ENCODE results near the gene CD72. TPM values are rescaled to one million over a fixed set of nuclear protein-coding genes. Genes with fewer than 3 reads are reported as not detected.

The CD72 gene, protein sequence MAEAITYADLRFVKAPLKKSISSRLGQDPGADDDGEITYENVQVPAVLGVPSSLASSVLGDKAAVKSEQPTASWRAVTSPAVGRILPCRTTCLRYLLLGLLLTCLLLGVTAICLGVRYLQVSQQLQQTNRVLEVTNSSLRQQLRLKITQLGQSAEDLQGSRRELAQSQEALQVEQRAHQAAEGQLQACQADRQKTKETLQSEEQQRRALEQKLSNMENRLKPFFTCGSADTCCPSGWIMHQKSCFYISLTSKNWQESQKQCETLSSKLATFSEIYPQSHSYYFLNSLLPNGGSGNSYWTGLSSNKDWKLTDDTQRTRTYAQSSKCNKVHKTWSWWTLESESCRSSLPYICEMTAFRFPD
- 0.06 to 0.31 TPM (median 0.14 TPM) in 4 of 5 replicates, not detected in the other for total RNA-seq (2022; extraction: Qiagen RNA extraction; ENCODE audit: low read depth)

DNA sequence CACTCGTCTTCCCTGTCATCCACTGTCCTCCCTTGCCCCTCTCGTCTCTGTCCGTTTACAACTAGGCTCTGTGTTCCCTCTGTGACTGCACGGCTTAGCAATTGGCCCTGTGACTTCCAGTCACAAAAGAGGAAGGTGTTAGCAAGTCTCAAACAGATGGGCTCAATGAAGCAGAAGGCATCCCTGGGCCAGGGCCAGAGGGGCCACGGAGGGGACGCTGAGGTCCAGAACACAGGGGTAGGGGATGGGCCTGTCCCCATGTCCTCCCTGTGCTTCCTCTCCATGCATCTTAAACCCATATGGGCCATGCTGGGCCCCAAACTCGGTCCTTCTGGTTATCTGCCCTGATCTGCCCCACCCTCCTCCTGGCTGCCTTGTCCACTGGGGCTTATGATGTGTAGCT is at the start of gene CD72:
CD72 (minus strand) TSS at position 89 of the 403 bp plus-strand sequence. CDS start 110 bp downstream, outside the sequence.

DNA sequence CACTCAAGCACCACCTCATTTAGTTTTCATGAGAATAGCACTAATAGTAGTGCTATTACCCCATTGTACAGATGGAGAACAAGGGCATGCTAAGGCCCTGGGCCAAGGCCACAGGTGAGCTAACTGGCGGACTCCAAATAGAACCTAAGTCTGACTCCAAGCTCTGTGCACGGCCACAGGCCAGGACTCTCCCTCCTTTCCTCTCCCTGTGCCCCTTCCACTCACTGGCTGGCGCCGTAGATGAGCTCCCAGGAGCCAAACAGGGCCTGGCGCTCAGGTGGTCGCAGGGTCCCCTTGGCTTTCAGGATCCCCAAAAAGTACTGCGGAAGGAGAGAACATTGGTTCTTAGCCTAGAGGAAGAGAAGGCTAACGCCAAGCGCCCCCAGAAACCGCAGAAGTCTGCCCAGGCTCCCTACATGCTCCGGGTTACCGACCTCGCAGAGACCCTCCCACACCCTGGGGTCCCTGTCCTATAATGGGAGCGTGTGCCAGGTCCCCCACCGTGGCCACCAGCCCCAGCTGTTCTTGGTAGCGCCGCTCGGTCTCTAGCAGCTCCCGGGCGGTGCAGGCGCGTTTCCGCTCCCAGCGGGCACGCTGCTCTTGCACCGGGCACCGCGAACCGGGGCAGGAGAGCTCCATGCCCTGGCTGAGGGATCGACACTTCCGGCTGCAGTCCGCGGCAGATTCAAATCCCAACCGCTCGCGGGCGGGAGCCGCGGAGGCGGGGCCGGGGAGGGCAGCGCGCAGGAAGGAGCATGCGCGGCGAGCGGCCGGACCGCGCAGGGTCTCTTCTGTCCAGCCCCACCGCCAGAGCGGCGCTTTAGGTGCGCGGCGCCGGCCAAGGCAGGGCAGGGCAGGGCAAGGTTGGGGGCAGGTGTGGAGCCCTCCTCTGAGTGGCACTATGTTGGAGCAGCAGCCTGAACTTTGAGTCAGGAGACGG is 46.6 kb upstream of the CD72 start, which contains the start of gene ARHGEF39:
ARHGEF39 (minus strand) TSS at position 665 of the 940 bp plus-strand sequence; CDS start at position 639, 26 bp downstream.

DNA sequence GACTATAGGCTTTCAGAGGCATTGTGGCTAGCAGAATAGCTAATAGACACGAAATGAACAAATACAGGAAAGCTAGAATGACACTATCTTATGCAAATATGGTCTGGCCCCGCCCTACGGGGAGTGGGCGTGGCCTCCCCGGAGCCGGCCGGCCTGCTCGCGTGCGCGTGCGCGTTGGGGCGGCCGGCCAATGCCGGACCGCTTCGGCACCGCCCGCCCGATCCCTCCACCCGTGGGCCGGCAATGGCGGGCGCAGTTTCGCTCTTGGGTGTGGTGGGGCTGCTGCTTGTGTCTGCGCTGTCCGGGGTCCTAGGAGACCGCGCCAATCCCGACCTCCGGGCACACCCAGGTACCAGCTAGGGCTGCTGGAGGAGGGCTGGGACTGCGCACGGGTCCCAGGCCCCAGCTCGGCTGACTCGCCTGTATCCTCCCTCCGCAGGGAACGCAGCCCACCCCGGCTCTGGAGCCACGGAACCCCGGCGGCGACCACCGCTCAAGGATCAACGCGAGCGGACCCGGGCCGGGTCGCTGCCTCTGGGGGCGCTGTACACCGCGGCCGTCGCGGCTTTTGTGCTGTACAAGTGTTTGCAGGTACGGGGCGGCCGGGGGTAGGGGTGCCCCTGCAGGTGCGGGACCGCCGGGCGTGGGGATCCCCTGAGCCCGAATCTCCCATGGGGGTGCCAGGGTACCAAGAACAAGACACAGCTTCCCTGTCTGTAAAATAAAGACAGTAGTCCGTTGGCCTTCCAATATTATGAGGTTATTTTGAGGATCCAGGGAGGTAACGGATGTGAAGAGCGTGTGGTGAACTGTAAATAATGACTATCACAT is 40.1 kb upstream of the CD72 start, which contains the start of gene CCDC107:
CCDC107 (plus strand) TSS at position 156 of the 831 bp plus-strand sequence; CDS start at position 244, 88 bp downstream.

DNA sequence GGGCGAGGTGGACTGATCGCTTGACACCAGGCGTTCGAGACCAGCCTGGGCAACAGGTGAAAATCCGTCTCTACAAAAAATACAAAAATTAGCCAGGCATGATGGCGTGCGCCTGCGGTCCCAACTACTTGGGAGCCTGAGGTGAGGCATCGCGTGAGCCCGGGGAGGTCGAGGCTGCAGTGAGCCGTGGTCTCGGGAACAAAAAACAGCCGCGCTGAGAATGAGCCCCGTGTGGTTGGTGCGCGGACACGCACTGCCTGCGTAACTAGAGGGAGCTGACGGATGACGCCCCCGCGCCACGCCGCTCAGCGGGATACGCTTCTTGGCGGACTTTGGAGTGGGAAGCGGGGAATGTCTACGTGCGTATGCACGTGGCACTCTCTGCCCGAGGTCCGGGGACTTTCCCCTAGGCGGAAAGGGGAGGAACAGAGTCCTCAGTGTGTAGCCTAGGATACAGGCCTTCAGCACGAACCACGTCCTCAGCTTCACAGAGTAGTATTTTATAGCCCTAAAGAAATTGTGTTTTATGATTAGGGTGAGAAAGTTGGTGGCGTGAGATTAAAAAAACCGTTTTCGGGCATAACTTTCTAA is 39.4 kb upstream of the CD72 start, which contains the start of gene RMRP:
RMRP (minus strand) TSS at position 474 of the 591 bp plus-strand sequence.

DNA sequence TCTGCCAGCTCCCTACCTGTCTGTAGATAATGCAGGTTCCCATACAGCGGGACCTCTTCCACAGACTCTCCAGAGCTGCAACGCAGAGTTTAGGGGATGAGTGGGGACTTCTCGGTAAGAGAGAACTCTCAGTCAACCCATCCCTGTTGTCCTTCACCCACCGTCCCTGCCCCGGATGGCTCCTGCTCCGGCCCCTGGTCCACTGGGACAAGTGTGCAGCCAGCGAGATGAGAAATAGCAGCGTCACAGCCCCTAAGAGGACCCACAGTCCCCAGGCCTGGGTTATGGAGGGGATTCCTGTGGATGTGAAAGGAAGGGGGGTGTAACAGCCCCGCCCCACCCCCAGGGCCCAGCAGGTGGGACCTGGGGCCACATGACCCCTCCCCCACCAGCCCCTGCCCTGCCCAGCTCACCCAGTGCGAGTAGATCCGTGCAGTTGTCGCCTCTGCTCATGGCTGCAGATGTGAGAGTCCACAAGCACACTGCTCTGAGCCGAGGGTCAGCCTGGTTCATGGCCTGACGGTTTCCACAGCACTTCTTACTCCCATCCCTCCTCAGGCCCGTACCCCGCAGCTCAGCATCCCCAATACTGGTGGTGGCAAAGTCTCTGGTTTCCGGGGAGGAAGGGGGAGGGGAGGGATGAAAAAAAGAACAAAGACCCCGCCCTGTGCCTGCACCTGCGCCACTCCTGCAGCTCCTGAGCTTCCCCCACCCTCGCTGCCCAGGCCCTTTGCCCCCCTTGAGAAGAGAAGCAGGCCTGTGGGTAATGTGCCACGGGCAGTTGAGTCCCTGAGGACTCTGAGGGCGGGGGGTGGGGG is 32.3 kb upstream of the CD72 start, which contains the start of gene SIT1:
SIT1 (minus strand) TSS at position 591 of the 818 bp plus-strand sequence; CDS start at position 513, 78 bp downstream.

DNA sequence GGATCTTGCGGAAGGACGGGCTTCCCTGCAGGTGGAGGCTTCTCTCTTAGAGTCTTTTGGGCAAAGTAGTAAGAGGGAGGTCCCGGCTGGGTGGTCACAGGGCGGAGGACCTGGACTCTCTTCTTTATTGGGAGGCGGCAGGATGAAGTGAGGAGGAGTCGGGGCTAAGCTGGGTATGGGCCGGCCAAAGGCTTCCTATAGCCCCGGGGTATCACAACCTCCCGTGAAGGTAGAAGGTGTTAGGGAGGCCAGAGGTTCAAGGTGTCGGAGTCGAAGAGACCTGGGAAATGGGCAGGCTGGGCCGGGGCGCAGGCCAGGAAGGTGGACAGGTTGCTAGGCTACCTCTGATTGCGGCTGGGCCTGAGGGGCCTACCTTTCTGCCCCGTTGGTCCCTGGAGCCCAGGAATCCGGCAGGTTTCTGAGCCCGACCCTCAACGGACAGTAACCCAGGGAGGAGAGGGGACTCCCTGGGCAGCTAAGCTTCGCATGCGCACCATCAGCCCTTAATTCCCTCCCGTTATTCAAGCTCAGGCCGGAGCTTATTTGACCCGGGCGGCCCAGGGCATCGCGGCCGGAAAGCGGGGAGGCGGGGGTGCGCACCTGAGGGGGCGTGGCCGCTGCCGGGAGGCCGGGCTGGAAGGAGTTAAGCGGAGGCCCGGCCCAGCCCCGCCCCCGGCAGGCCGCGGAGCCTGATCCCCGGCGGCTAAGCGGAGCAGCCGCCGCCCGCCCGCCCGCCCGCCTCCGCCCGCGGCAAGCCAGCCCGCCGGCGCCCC is 13.4 kb downstream of the CD72 start, which contains the start of gene TESK1:
TESK1 (plus strand) TSS at position 685 of the 773 bp plus-strand sequence. CDS start 358 bp downstream, outside the sequence.

Other genes starting within 250 kb of the CD72 start
- 25.2 to 32.1 TPM (median 30.5 TPM) in 5 replicates for gene RUSC2, start 128.3 kb downstream of the CD72 start, total RNA-seq (2022; extraction: Qiagen RNA extraction; ENCODE audit: low read depth)
- 24.2 to 28.8 TPM (median 27.4 TPM) in 5 replicates for gene TESK1, start 13.2 kb downstream of the CD72 start, total RNA-seq (2022; extraction: Qiagen RNA extraction; ENCODE audit: low read depth)
- not detected in 5 replicates for gene SIT1, start 32.5 kb upstream of the CD72 start, total RNA-seq (2022; extraction: Qiagen RNA extraction; ENCODE audit: low read depth)
- gene RMRP, start 39.6 kb upstream of the CD72 start, total RNA-seq (2022; extraction: Qiagen RNA extraction; ENCODE audit: low read depth) = 7.1 to 29.0 TPM in 2 of 5 replicates, not detected in the others
- gene CCDC107, start 39.9 kb upstream of the CD72 start, total RNA-seq (2022; extraction: Qiagen RNA extraction; ENCODE audit: low read depth) = 24.0 to 31.8 TPM (median 31.0 TPM) in 5 replicates
- gene ARHGEF39, start 46.8 kb upstream of the CD72 start, total RNA-seq (2022; extraction: Qiagen RNA extraction; ENCODE audit: low read depth) = 12.4 to 18.1 TPM (median 16.3 TPM) in 5 replicates
- 5.0 to 9.7 TPM (median 6.3 TPM) in 5 replicates for gene CA9, start 55.5 kb upstream of the CD72 start, total RNA-seq (2022; extraction: Qiagen RNA extraction; ENCODE audit: low read depth)
- gene TPM2, start 71.5 kb upstream of the CD72 start, total RNA-seq (2022; extraction: Qiagen RNA extraction; ENCODE audit: low read depth) = 629 to 695 TPM (median 677 TPM) in 5 replicates
- 117 to 128 TPM (median 120 TPM) in 5 replicates for gene TLN1, start 113.8 kb upstream of the CD72 start, total RNA-seq (2022; extraction: Qiagen RNA extraction; ENCODE audit: low read depth)
- gene CREB3, start 114.3 kb upstream of the CD72 start, total RNA-seq (2022; extraction: Qiagen RNA extraction; ENCODE audit: low read depth) = 55.4 to 63.4 TPM (median 58.6 TPM) in 5 replicates
- gene GBA2, start 130.8 kb upstream of the CD72 start, total RNA-seq (2022; extraction: Qiagen RNA extraction; ENCODE audit: low read depth) = 27.0 to 37.9 TPM (median 37.4 TPM) in 5 replicates
- 12.0 to 17.1 TPM (median 15.7 TPM) in 5 replicates for gene RGP1, start 130.9 kb upstream of the CD72 start, total RNA-seq (2022; extraction: Qiagen RNA extraction; ENCODE audit: low read depth)
- gene MSMP, start 135.9 kb upstream of the CD72 start, total RNA-seq (2022; extraction: Qiagen RNA extraction; ENCODE audit: low read depth) = 0.32 TPM in 1 of 5 replicates, not detected in the others
- gene NPR2, start 173.2 kb upstream of the CD72 start, total RNA-seq (2022; extraction: Qiagen RNA extraction; ENCODE audit: low read depth) = 4.7 to 7.4 TPM (median 5.5 TPM) in 5 replicates
- gene SPAG8, start 193.8 kb upstream of the CD72 start, total RNA-seq (2022; extraction: Qiagen RNA extraction; ENCODE audit: low read depth) = 0.35 to 0.76 TPM (median 0.64 TPM) in 5 replicates
- 71.0 to 115 TPM (median 94.9 TPM) in 5 replicates for gene HINT2, start 196.6 kb upstream of the CD72 start, total RNA-seq (2022; extraction: Qiagen RNA extraction; ENCODE audit: low read depth)
- gene FAM221B, start 210.3 kb upstream of the CD72 start, total RNA-seq (2022; extraction: Qiagen RNA extraction; ENCODE audit: low read depth) = not detected in 5 replicates
- 2.0 to 4.0 TPM (median 3.0 TPM) in 5 replicates for gene TMEM8B, start 210.8 kb upstream of the CD72 start, total RNA-seq (2022; extraction: Qiagen RNA extraction; ENCODE audit: low read depth)

Data from A549 treated with GW870086 at 1 μM for 4 hours (cell line).